Prostate gland (tissue), 2 donors: ENCODE results near the gene RMND5B.

Experiments
- POLR2A ChIP-seq: fragments of 450-650 bp; IDR thresholded peaks from one replicate; pipeline ENCODE4 v1.6.1; 2016; ENCODE audit warnings: antibody characterized with exemption, mild to moderate bottlenecking
- TF ChIP-seq, protein P1 (sequence below), 4 experiments: fragments of 200-600 bp in 2 of 4; fragments of 450-650 bp in 2 of 4; sonication (generic) in 2 of 4; IDR thresholded peaks; 1 replicate in 3 of 4; 2 replicates in 1 of 4; pipeline ENCODE4 v1.5.1; 2016 to 2019; ENCODE audit warnings: antibody characterized with exemption in 4 of 4, mild to moderate bottlenecking in 2 of 4, moderate library complexity in 2 of 4

DNA sequence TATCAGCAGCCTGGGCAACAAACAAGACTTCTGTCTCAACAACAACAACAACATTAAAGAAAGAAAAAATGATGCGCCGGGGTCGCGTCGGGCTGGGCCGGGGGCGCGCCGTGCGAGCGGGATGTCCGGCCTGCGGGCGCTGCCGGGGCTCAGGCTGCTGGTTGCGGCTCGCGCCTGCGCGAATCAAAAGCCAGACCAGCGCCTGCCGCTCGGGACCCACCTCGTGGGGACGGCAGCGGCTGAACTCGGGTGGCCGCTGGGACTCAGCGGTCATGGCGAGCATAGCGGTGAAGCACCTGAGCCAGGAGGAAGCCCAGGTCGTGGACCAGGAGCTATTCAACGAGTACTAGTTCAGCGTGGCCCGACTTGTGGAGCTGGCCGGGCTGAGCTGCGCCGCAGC lies 34.8 kb downstream of the RMND5B start:
- TF ChIP-seq, protein P1, sequence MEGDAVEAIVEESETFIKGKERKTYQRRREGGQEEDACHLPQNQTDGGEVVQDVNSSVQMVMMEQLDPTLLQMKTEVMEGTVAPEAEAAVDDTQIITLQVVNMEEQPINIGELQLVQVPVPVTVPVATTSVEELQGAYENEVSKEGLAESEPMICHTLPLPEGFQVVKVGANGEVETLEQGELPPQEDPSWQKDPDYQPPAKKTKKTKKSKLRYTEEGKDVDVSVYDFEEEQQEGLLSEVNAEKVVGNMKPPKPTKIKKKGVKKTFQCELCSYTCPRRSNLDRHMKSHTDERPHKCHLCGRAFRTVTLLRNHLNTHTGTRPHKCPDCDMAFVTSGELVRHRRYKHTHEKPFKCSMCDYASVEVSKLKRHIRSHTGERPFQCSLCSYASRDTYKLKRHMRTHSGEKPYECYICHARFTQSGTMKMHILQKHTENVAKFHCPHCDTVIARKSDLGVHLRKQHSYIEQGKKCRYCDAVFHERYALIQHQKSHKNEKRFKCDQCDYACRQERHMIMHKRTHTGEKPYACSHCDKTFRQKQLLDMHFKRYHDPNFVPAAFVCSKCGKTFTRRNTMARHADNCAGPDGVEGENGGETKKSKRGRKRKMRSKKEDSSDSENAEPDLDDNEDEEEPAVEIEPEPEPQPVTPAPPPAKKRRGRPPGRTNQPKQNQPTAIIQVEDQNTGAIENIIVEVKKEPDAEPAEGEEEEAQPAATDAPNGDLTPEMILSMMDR (IDR thresholded peaks at IDR 0.05), result no peak
- TF ChIP-seq POLR2A, result no peak
